HEK293T (cell line): Measurements from ENCODE around the gene GALNS.

Source experiments
- CTCF ChIA-PET: fragments of 350-600 bp; formaldehyde crosslinking; extraction: SDS; loops from one replicate; lab custom pipeline; 2021; ENCODE audit warnings: antibody characterized with exemption, inconsistent platforms; lab: Yijun Ruan, JAX
- POLR2A ChIA-PET: fragments of 350-600 bp; formaldehyde crosslinking; extraction: SDS; loops from one replicate; lab custom pipeline; 2020; ENCODE audit warnings: antibody characterized with exemption, inconsistent platforms; lab: Yijun Ruan, JAX
- DNase-seq: peaks from one replicate; pipeline ENCODE4 v3.0.0; 2012; ENCODE audit warnings: mixed read lengths; ENCODE audit errors: extremely low spot score
- ARNT ChIP-seq: fragments of 450-650 bp; IDR thresholded peaks from 2 replicates; pipeline ENCODE4 v1.6.1; 2017; ENCODE audit warnings: mild to moderate bottlenecking
- BHLHE40 ChIP-seq: fragments of 450-650 bp; IDR thresholded peaks from 2 replicates; pipeline ENCODE4 v1.6.1; 2016; ENCODE audit warnings: mild to moderate bottlenecking, moderate library complexity, borderline replicate concordance
- CTBP1 ChIP-seq: fragments of 450-650 bp; IDR thresholded peaks from 2 replicates; pipeline ENCODE4 v1.6.1; 2016; ENCODE audit warnings: borderline replicate concordance
- ELF4 ChIP-seq: fragments of 450-650 bp; IDR thresholded peaks from 2 replicates; pipeline ENCODE4 v1.6.1; 2017; ENCODE audit warnings: antibody characterized with exemption
- FOXA1 ChIP-seq: fragments of 450-650 bp; IDR thresholded peaks from 2 replicates; pipeline ENCODE4 v1.6.1; 2016; ENCODE audit warnings: mild to moderate bottlenecking
- FOXK2 ChIP-seq: fragments of 450-650 bp; IDR thresholded peaks from 2 replicates; pipeline ENCODE4 v1.6.1; 2016; ENCODE audit warnings: mild to moderate bottlenecking
- FOXM1 ChIP-seq: fragments of 450-650 bp; IDR thresholded peaks from 2 replicates; pipeline ENCODE4 v1.6.1; 2017; ENCODE audit warnings: mild to moderate bottlenecking, borderline replicate concordance
- HDGF ChIP-seq: fragments of 450-650 bp; IDR thresholded peaks from 2 replicates; pipeline ENCODE4 v1.6.1; 2017; ENCODE audit warnings: antibody characterized with exemption, borderline replicate concordance
- L3MBTL2 ChIP-seq: fragments of 450-650 bp; conservative IDR thresholded peaks from 2 replicates; pipeline ENCODE4 v1.6.1; 2016; ENCODE audit warnings: mild to moderate bottlenecking
- LEF1 ChIP-seq: fragments of 450-650 bp; IDR thresholded peaks from 2 replicates; pipeline ENCODE4 v1.6.1; 2017; ENCODE audit warnings: mild to moderate bottlenecking, borderline replicate concordance
- NFRKB ChIP-seq: fragments of 450-650 bp; IDR thresholded peaks from 2 replicates; pipeline ENCODE4 v1.6.1; 2016; ENCODE audit warnings: mild to moderate bottlenecking, moderate library complexity
- PKNOX1 ChIP-seq: fragments of 450-650 bp; IDR thresholded peaks from 2 replicates; pipeline ENCODE4 v1.6.1; 2016
- SP1 ChIP-seq: fragments of 450-650 bp; IDR thresholded peaks from 2 replicates; pipeline ENCODE4 v1.6.1; 2017
- SUZ12 ChIP-seq: fragments of 450-650 bp; IDR thresholded peaks from 2 replicates; pipeline ENCODE4 v1.6.1; 2016; ENCODE audit warnings: mild to moderate bottlenecking
- TARDBP ChIP-seq: fragments of 450-650 bp; IDR thresholded peaks from 2 replicates; pipeline ENCODE4 v1.6.1; 2016
- ZNF384 ChIP-seq: fragments of 450-650 bp; IDR thresholded peaks from 2 replicates; pipeline ENCODE4 v1.6.1; 2016

GALNS gene

GRCh38 chr16:88839026-88839529 lies 17.7 kb downstream of the GALNS start:
- no peak for TF ChIP-seq NFRKB
- DNase-seq, result no peak
- ChIA-PET POLR2A (no interaction called here), CTCF (no interaction called here)

DNA sequence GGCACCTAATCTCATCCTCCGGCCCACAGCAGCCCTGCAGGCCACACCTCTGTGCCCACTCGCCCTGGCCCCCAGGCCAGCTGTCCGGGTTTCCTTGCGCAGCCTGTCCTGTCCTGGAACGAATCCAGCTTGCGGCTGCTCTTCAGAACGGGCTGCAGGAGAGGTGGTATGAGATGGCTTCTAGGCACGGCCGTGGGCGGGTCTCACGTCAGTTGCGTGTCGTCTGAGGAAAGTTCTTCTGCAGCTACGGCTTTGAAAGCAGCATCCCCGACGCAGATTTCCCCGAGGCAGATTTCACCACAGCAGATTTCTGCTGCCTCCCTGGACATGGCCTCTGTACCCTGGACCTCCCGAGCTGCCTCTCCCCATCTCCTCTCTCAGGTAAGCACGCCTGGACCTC lies 18.2 kb downstream of the GALNS start:
- TF ChIP-seq CTBP1 (no peak), LEF1 (no peak), ZNF384 (no peak), L3MBTL2 (no peak), NFRKB (no peak), FOXK2 (no peak), BHLHE40 (no peak), ARNT (no peak), PKNOX1 (no peak), HDGF (no peak), SP1 (no peak), FOXM1 (no peak), ELF4 (no peak), TARDBP (no peak), FOXA1 (no peak)
- CTCF ChIA-PET, result no interaction called here
- DNase-seq, result no peak
- POLR2A ChIA-PET, result no interaction called here

GRCh38 chr16:88837806-88838205 lies 18.9 kb downstream of the GALNS start:
- TF ChIP-seq ZNF384, result no peak
- no peak for TF ChIP-seq PKNOX1
- no peak for TF ChIP-seq FOXK2
- TF ChIP-seq L3MBTL2, result no peak
- no peak for TF ChIP-seq FOXA1
- TF ChIP-seq SP1, result no peak
- TF ChIP-seq TARDBP, result no peak
- TF ChIP-seq FOXM1, result no peak
- TF ChIP-seq NFRKB, result no peak
- no peak for TF ChIP-seq HDGF
- TF ChIP-seq ARNT, result no peak
- no peak for TF ChIP-seq BHLHE40
- no peak for TF ChIP-seq ELF4
- no peak for TF ChIP-seq CTBP1
- TF ChIP-seq LEF1, result no peak
- CTCF ChIA-PET, result no interaction called here
- POLR2A ChIA-PET, result no interaction called here
- DNase-seq, result no peak

DNA sequence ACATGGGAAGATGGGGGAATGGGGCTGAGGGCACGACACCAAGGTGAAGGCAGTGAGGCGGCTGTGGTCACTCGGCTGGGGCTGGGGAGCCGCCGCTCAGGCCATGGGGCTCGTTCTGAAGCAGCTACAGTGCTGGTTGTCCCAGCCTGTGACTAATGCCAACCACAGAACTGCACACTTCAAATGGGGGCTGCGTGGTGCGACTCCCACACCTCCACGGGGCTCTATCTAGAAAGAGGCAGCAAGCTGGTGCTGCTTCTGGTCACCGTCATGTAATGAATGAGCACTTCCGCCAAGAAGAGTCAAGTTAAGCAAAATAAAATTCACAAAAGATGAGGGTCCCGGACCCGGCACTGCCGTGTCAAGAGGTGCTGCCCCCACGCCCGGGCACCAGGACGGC lies 20.0 kb downstream of the GALNS start:
- ChIA-PET POLR2A (no interaction called here), CTCF (no interaction called here)
- no peak for DNase-seq
- TF ChIP-seq L3MBTL2, result no peak
- TF ChIP-seq FOXM1, result no peak
- TF ChIP-seq LEF1, result no peak
- no peak for TF ChIP-seq CTBP1
- no peak for TF ChIP-seq BHLHE40
- TF ChIP-seq FOXA1, result no peak
- TF ChIP-seq FOXK2, result no peak
- no peak for TF ChIP-seq NFRKB
- TF ChIP-seq ZNF384, result no peak
- TF ChIP-seq ARNT, result no peak
- TF ChIP-seq HDGF, result no peak
- no peak for TF ChIP-seq PKNOX1
- no peak for TF ChIP-seq SUZ12
- TF ChIP-seq ELF4, result no peak
- no peak for TF ChIP-seq TARDBP
- TF ChIP-seq SP1, result no peak

DNA sequence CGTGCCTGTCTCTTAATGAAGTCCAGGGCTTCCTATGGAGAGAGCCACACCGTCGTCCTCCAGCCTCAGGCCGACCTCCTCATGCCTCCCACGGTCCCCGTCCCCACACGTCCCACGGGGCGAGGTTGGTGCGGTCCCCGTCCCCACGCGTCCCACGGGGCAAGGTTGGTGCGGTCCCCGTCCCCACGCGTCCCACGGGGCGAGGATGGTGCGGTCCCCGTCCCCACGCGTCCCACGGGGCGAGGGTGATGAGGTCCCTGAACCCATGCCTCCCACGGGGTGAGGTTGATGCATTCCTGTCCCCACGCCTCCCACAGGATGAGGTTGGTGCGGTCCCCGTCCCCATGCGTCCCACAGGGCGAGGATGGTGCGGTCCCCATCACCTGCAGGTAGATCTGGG lies 20.9 kb downstream of the GALNS start:
- CTCF ChIA-PET, result no interaction called here
- POLR2A ChIA-PET, result no interaction called here
- DNase-seq, result no peak
- TF ChIP-seq CTBP1, result no peak

- DNase-seq, result no peak
- TF ChIP-seq FOXM1 (no peak), ELF4 (no peak), ARNT (no peak), NFRKB (no peak), ZNF384 (no peak), PKNOX1 (no peak)
- POLR2A ChIA-PET, result no interaction called here
- CTCF ChIA-PET, result no interaction called here
Observed at GRCh38 chr16:88835383-88835782, 21.4 kb downstream of the GALNS start.
